K562 (cell line): ENCODE measurements around the gene ZSCAN22. TPM values are rescaled to one million over a fixed set of nuclear protein-coding genes. Genes with fewer than 3 reads are reported as not detected.

Experiments
- ATAC-seq: fragments of 200-7000 bp; cut with Tn5 transposase; 3 replicates; pipeline ENCODE4 v1.9.1; 2020; ENCODE audit warnings: moderate library complexity
- BruUV-seq: library from RNA; stranded (reverse); fragments of 400-500 nt; replicated peaks from 2 replicates; lab custom pipeline; 2021; lab: Mats Ljungman, UMichigan
- CTCF ChIA-PET: fragments of 300-600 bp; formaldehyde crosslinking; extraction: SDS; loops from one replicate; lab custom pipeline; 2021; ENCODE audit warnings: low intra/inter-chr PET ratio; lab: Yijun Ruan, JAX
- POLR2A ChIA-PET: fragments of 300-600, 350-650 bp; sonication (Branson Sonifier 250); formaldehyde crosslinking; extraction: SDS; loops from one replicate; lab custom pipeline; 2021; ENCODE audit warnings: antibody characterized with exemption, inconsistent platforms; lab: Yijun Ruan, JAX
- DNase-seq, 4 experiments: peaks; one replicate each; pipeline versions ENCODE4 v3.0.0 to v3.0.0-alpha.2; 2011 to 2018; ENCODE audit warnings: low spot score in 3 of 4, mixed read lengths in 3 of 4; ENCODE audit errors: extremely low read depth in 1 of 4
- FAIRE-seq: peaks from 2 replicates; lab custom pipeline; 2011; peaks lifted over from hg19 to GRCh38; lab: Jason Lieb, UNC
- H2AFZ ChIP-seq: 2 replicates; pipeline ENCODE4 v1.6.0; 2011; ENCODE audit warnings: low read depth, low read length, control low read depth, inconsistent platforms
- H3K27ac ChIP-seq: fragments of 200-600 bp; 3 replicates; pipeline ENCODE4 v1.8.0; 2011; ENCODE audit warnings: low read depth, mild to moderate bottlenecking, control low read depth, inconsistent platforms, low read length, moderate library complexity, mixed read lengths; ENCODE audit errors: extremely low read depth
- H3K27me3 ChIP-seq, 2 experiments: fragments of 300-600 bp in 1 of 2; 2 replicates in 1 of 2; 3 replicates in 1 of 2; pipeline versions ENCODE4 v1.6.0 to v1.8.0; 2011; ENCODE audit warnings: inconsistent platforms in 2 of 2, low read length in 2 of 2, mild to moderate bottlenecking in 1 of 2, mixed read lengths in 1 of 2, moderate library complexity in 1 of 2; ENCODE audit not compliant: control insufficient read depth in 2 of 2, insufficient read depth in 2 of 2
- H3K36me3 ChIP-seq: fragments of 300-600 bp; 3 replicates; pipeline ENCODE4 v1.8.0; 2011; ENCODE audit warnings: mild to moderate bottlenecking, low read length, inconsistent platforms; ENCODE audit not compliant: control insufficient read depth, insufficient read depth
- H3K4me1 ChIP-seq, 2 experiments: fragments of 200-600 bp in 1 of 2; replicated peaks in 1 of 2; 2 replicates in 1 of 2; 3 replicates in 1 of 2; pipeline versions ENCODE4 v1.5.1 to v1.8.0; 2011; ENCODE audit warnings: inconsistent platforms in 2 of 2, low read length in 2 of 2, mild to moderate bottlenecking in 1 of 2, mixed read lengths in 1 of 2, moderate library complexity in 1 of 2; ENCODE audit not compliant: control insufficient read depth in 2 of 2, insufficient read depth in 2 of 2
- H3K4me2 ChIP-seq: 2 replicates; pipeline ENCODE4 v1.6.1; 2011; ENCODE audit warnings: low read length, control low read depth, inconsistent platforms, mixed read lengths; ENCODE audit not compliant: insufficient read depth
- H3K4me3 ChIP-seq: fragments of 200-600 bp; sonication (generic), shearing (Covaris generic); 2 replicates; pipeline ENCODE4 v1.5.1; 2016; ENCODE audit warnings: control low read depth, inconsistent platforms
- H3K79me2 ChIP-seq: fragments of 200-600 bp; 3 replicates; pipeline ENCODE4 v1.8.0; 2011; ENCODE audit warnings: low read length, inconsistent platforms; ENCODE audit not compliant: control insufficient read depth, insufficient read depth
- H3K9ac ChIP-seq, 2 experiments: 2 replicates each; pipeline versions ENCODE4 v1.6.0 to v1.6.1; 2011; ENCODE audit warnings: low read depth in 2 of 2, low read length in 2 of 2, control low read depth in 1 of 2, inconsistent platforms in 1 of 2, mild to moderate bottlenecking in 1 of 2, mixed read lengths in 1 of 2; ENCODE audit not compliant: insufficient read depth in 1 of 2
- H3K9me1 ChIP-seq: one replicate; pipeline ENCODE4 v1.6.0; 2011; ENCODE audit warnings: inconsistent platforms, mild to moderate bottlenecking, low read length, moderate library complexity; ENCODE audit not compliant: control insufficient read depth, insufficient read depth
- H3K9me3 ChIP-seq: replicated peaks from 2 replicates; pipeline ENCODE4 v1.5.1; 2011; ENCODE audit warnings: low read depth, low read length, inconsistent platforms; ENCODE audit not compliant: control insufficient read depth, insufficient read depth
- H4K20me1 ChIP-seq: replicated peaks from 2 replicates; pipeline ENCODE4 v1.6.1; 2011; ENCODE audit warnings: low read length, inconsistent platforms, mixed read lengths; ENCODE audit not compliant: control insufficient read depth, insufficient read depth
- CEBPB ChIP-seq: fragments of 450-650 bp; IDR thresholded peaks from 2 replicates; pipeline ENCODE4 v1.6.1; 2016; ENCODE audit warnings: missing genetic modification characterization, missing compliant biosample characterization
- CREM ChIP-seq: IDR thresholded peaks from 2 replicates; pipeline ENCODE4 v1.6.1; 2014; ENCODE audit warnings: antibody characterized with exemption, low read depth
- ELF4 ChIP-seq: fragments of 450-650 bp; formaldehyde crosslinking; IDR thresholded peaks from 2 replicates; pipeline ENCODE4 v1.4.0; 2022; ENCODE audit warnings: missing genetic modification characterization
- ETV5 ChIP-seq: sonication (generic); formaldehyde crosslinking; IDR thresholded peaks from 2 replicates; pipeline ENCODE4 v1.4.0; 2020; ENCODE audit warnings: low read depth, mild to moderate bottlenecking, missing genetic modification reagents
- FOXA1 ChIP-seq: fragments of 450-650 bp; IDR thresholded peaks from 2 replicates; pipeline ENCODE4 v1.6.1; 2016; ENCODE audit warnings: mild to moderate bottlenecking, borderline replicate concordance
- IRF2 ChIP-seq: sonication (generic); formaldehyde crosslinking; IDR thresholded peaks from 2 replicates; pipeline ENCODE4 v1.8.1; 2022; ENCODE audit warnings: mild to moderate bottlenecking, missing genetic modification reagents
- MAX ChIP-seq: sonication (generic); formaldehyde crosslinking; IDR thresholded peaks from 2 replicates; pipeline ENCODE4 v1.9.0; 2022; ENCODE audit warnings: mild to moderate bottlenecking, missing genetic modification reagents
- MYC ChIP-seq, 2 experiments: fragments of 250-450 bp in 1 of 2; sonication (Bioruptor Pico) in 1 of 2; IDR thresholded peaks; 2 replicates each; pipeline versions ENCODE4 v1.5.1 to v1.6.1; 2012 to 2021; ENCODE audit warnings: low read depth in 2 of 2, borderline replicate concordance in 1 of 2, improper control_type of control experiment in 1 of 2, low read length in 1 of 2, mild to moderate bottlenecking in 1 of 2, moderate library complexity in 1 of 2
- MYNN ChIP-seq, 2 experiments: sonication (generic); formaldehyde crosslinking in 1 of 2; IDR thresholded peaks; 2 replicates each; pipeline versions ENCODE4 v1.5.0 to v1.6.1; 2016 to 2020; ENCODE audit warnings: antibody characterized with exemption in 1 of 2, missing genetic modification reagents in 1 of 2
- NCOR1 ChIP-seq: fragments of 450-650 bp; IDR thresholded peaks from 2 replicates; pipeline ENCODE4 v1.6.1; 2016; ENCODE audit warnings: mild to moderate bottlenecking, moderate library complexity
- NFE2 ChIP-seq: IDR thresholded peaks from 2 replicates; pipeline ENCODE4 v1.6.1; 2014; ENCODE audit warnings: antibody characterized with exemption, low read depth
- RBBP5 ChIP-seq: fragments of 200-600 bp; sonication (generic); IDR thresholded peaks from 2 replicates; pipeline ENCODE4 v1.6.1; 2012; ENCODE audit warnings: borderline replicate concordance, mild to moderate bottlenecking, low read length, control low read depth, inconsistent platforms; ENCODE audit not compliant: insufficient read depth, poor library complexity, severe bottlenecking
- SMARCA4 ChIP-seq: fragments of 450-650 bp; IDR thresholded peaks from 2 replicates; pipeline ENCODE4 v1.6.1; 2016
- YY1 ChIP-seq, 3 experiments: IDR thresholded peaks; 2 replicates each; pipeline ENCODE4 v1.6.1; 2011; ENCODE audit warnings: low read length in 2 of 3, mild to moderate bottlenecking in 2 of 3, moderate library complexity in 2 of 3, borderline replicate concordance in 1 of 3, control low read depth in 1 of 3, low read depth in 1 of 3; ENCODE audit not compliant: insufficient read depth in 3 of 3, insufficient replicate concordance in 2 of 3, control insufficient read depth in 1 of 3, insufficient read length in 1 of 3; ENCODE audit errors: extremely low read depth in 1 of 3
- ZBTB7A ChIP-seq: IDR thresholded peaks from 2 replicates; pipeline ENCODE4 v1.6.1; 2011; ENCODE audit warnings: low read depth, mild to moderate bottlenecking, low read length, moderate library complexity, borderline replicate concordance; ENCODE audit not compliant: control insufficient read depth
- ZNF354B ChIP-seq: fragments of 250-450 bp; sonication (Bioruptor Pico); IDR thresholded peaks from 2 replicates; pipeline ENCODE4 v1.4.0; 2020
- ZNF449 ChIP-seq: fragments of 250-450 bp; sonication (Bioruptor Pico); IDR thresholded peaks from 2 replicates; pipeline ENCODE4 v1.8.0; 2022; ENCODE audit warnings: moderate library complexity, mild to moderate bottlenecking, inconsistent platforms
- ZNF511 ChIP-seq: sonication (generic); formaldehyde crosslinking; IDR thresholded peaks from 2 replicates; pipeline ENCODE4 v1.8.0; 2022; ENCODE audit warnings: mild to moderate bottlenecking, missing genetic modification reagents
- ZZZ3 ChIP-seq: fragments of 450-650 bp; IDR thresholded peaks from 2 replicates; pipeline ENCODE4 v1.6.1; 2016; ENCODE audit warnings: antibody characterized with exemption, mild to moderate bottlenecking, moderate library complexity
- WGBS: fragments of 100-300 bp; shearing (Covaris generic); methylation state at CpG from one replicate; pipeline ENCODE4 v1.1.6; 2016; ENCODE audit warnings: low coverage, mixed read lengths; ENCODE audit not compliant: insufficient coverage; ENCODE audit errors: missing lambda C conversion rate; 5-methylcytosine and 5-hydroxymethylcytosine counted together
- in situ Hi-C: fragments of 300-500 bp; cut with MboI; formaldehyde crosslinking; loops from 4 replicates; pipeline ENCODE4 v1.15.0; 2018; ENCODE audit warnings: inconsistent platforms, mixed read lengths
- intact Hi-C: fragments of 100-400 bp; cut with micrococcal nuclease; formaldehyde crosslinking; loops from 2 replicates; pipeline ENCODE4 v1.14.2; 2022
- polyA plus RNA-seq, 8 experiments: library from polyadenylated mRNA; depleted of rRNA in 4 of 8; stranded (reverse) in 5 of 8; unstranded in 3 of 8; fragments of >200 nt; fragmentation: Nextera tagmentation in 2 of 8; fragmentation: Illumina TruSeq in 1 of 8; extraction: Ambion mirVana in 2 of 8; extraction: Trizol in 1 of 8; gene quantifications; 2 replicates each; pipeline versions ENCODE4 v1.2.1 to v1.2.3, GENCODE V29; 2011 to 2014; ENCODE audit warnings: inconsistent platforms in 1 of 8, missing spikeins in 1 of 8
- total RNA-seq, 7 experiments: library from RNA; depleted of rRNA in 6 of 7; stranded (reverse); fragments of >200 nt in 6 of 7; fragmentation: Illumina TruSeq in 2 of 7; extraction: Trizol in 2 of 7; gene quantifications; 2 replicates each; pipeline versions ENCODE4 v1.2.1 to v1.2.3, GENCODE V29; 2011 to 2021; ENCODE audit warnings: low replicate concordance in 1 of 7

ZSCAN22 gene
- total and polyA plus RNA-seq, 9 of the 15 experiments (the other 6 are each of a cell fraction or from before 2014, with no cell fraction given), result 0.98 to 5.3 (median 3.0) TPM

GRCh38 chr19:58304255-58304654, 22.5 kb upstream of the ZSCAN22 start:
- in situ Hi-C loops, result no loop called here
- peak overlapping the region in 1 of 2 experiments; percentile 91; a peak in 2 of 4 replicates for H3K9ac ChIP-seq
- ChIA-PET CTCF (no interaction called here), POLR2A (interaction anchor here (0.6 to 4.2 kb wide), 6 partner anchors 13 to 121 kb away, joined by 3 to 27 read pairs (median 3); partner anchors contain the start of gene ZNF8)
- peaks cover 57% of the 10 kb centered on the region for H3K36me3 ChIP-seq
- H3K9me3 ChIP-seq, result peaks cover 3% of the 10 kb centered on the region
- H3K4me3 ChIP-seq, result peak overlapping the region; percentile 98
- BruUV-seq, result no TSS peak
- DNase-seq, result peak; percentile 39 to 68 (median 55)
- no peaks in the 10 kb centered on the region for H3K9me1 ChIP-seq
- peaks cover 40% of the 10 kb centered on the region for H3K79me2 ChIP-seq
- peak overlapping the region; percentile 96; the same call in 1 of the 2 replicates for H2AFZ ChIP-seq
- peak overlapping the region; percentile 98 for H3K27ac ChIP-seq
- 14% methylated on average over 7 of the region's 7 CpGs for WGBS
- ATAC-seq, result peak; percentile 67
- H3K27me3 ChIP-seq, result no peaks in the 10 kb centered on the region
- H3K4me2 ChIP-seq, result peak overlapping the region; percentile 99
- intact Hi-C loops, result loop anchor here (2.0 kb wide), 1 partner anchor 59 kb away; the partner anchor contains the start of gene ZNF497
- peaks cover 7 to 15% of the 10 kb centered on the region in 2 experiments; a peak in 4 of 5 replicates for H3K4me1 ChIP-seq
- H4K20me1 ChIP-seq, result no peaks in the 10 kb centered on the region
- peak; percentile 44 for FAIRE-seq
- TF ChIP-seq MYC (IDR thresholded peaks at IDR 0.05; ENCODE audit: low read depth, low read length), result peak; percentile 47; the same call in 1 of the 2 replicates
- no peak for TF ChIP-seq MYC (CRISPR knock-in tag; IDR thresholded peaks at IDR 0.05; ENCODE audit: borderline replicate concordance, low read depth)
- no peak for TF ChIP-seq NCOR1
- no peak for TF ChIP-seq ZNF511 (CRISPR knock-in tag)
- no peak for TF ChIP-seq ZZZ3
- no peak for TF ChIP-seq NFE2
- no peak for TF ChIP-seq ZNF354B
- no peak for TF ChIP-seq IRF2 (CRISPR knock-in tag)
- no peak for TF ChIP-seq ZNF449
- peak; percentile 56 for TF ChIP-seq CEBPB (tag)
- TF ChIP-seq YY1 (IDR thresholded peaks at IDR 0.05; ENCODE audit: borderline replicate concordance in 1 of 3, control insufficient read depth in 1 of 3, extremely low read depth in 1 of 3, insufficient read depth in 3 of 3, insufficient read length in 1 of 3, insufficient replicate concordance in 2 of 3, low read depth in 1 of 3, low read length in 2 of 3), result no peak
- TF ChIP-seq MAX (CRISPR knock-in tag), result no peak
- TF ChIP-seq SMARCA4, result no peak
- TF ChIP-seq ZBTB7A, result no peak
- no peak for TF ChIP-seq CREM
- TF ChIP-seq MYNN (IDR thresholded peaks at IDR 0.05), result no peak; the same call in 1 of the 2 replicates
- no peak for TF ChIP-seq MYNN (CRISPR knock-in tag; IDR thresholded peaks at IDR 0.05)
- no peak for TF ChIP-seq ETV5 (CRISPR knock-in tag)
- no peak for TF ChIP-seq ELF4 (CRISPR knock-in tag)
- TF ChIP-seq FOXA1, result no peak
- no peak for TF ChIP-seq RBBP5
